H9 (cell line): ENCODE data around the gene MALAT1. TPM values are rescaled to one million over a fixed set of nuclear protein-coding genes. Genes with fewer than 3 reads are reported as not detected.

Experiments used
- DNase-seq: peaks from one replicate; pipeline ENCODE4 v3.0.0-alpha.2; 2017
- H2AFZ ChIP-seq: one replicate; pipeline ENCODE4 v1.6.1; 2013; ENCODE audit warnings: mild to moderate bottlenecking, low read length, control low read depth, moderate library complexity
- H2AK5ac ChIP-seq: 2 replicates; pipeline ENCODE4 v1.6.1; 2013; ENCODE audit warnings: low read length, control low read depth, mixed read lengths; ENCODE audit not compliant: insufficient read length
- H2BK120ac ChIP-seq: one replicate; pipeline ENCODE4 v1.6.1; 2013; ENCODE audit warnings: low read depth, mild to moderate bottlenecking, low read length, control low read depth, inconsistent platforms; ENCODE audit not compliant: poor library complexity, severe bottlenecking
- H2BK12ac ChIP-seq: 2 replicates; pipeline ENCODE4 v1.6.1; 2013; ENCODE audit warnings: low read length, control low read depth, mixed read lengths, low read depth; ENCODE audit not compliant: insufficient read length
- H2BK15ac ChIP-seq: 2 replicates; pipeline ENCODE4 v1.6.1; 2013; ENCODE audit warnings: low read depth, low read length, control low read depth
- H2BK20ac ChIP-seq: one replicate; pipeline ENCODE4 v1.6.1; 2013; ENCODE audit warnings: low read depth, mild to moderate bottlenecking, low read length, control low read depth, inconsistent platforms; ENCODE audit not compliant: poor library complexity, severe bottlenecking
- H2BK5ac ChIP-seq: 2 replicates; pipeline ENCODE4 v1.6.1; 2013; ENCODE audit warnings: low read length, control low read depth, mixed read lengths; ENCODE audit not compliant: insufficient read length
- H3K14ac ChIP-seq: 2 replicates; pipeline ENCODE4 v1.6.1; 2013; ENCODE audit warnings: low read length, control low read depth; ENCODE audit not compliant: insufficient read depth
- H3K18ac ChIP-seq: 2 replicates; pipeline ENCODE4 v1.6.1; 2013; ENCODE audit warnings: low read depth, mild to moderate bottlenecking, mixed read lengths, low read length, control low read depth; ENCODE audit not compliant: insufficient read length
- H3K23ac ChIP-seq: 2 replicates; pipeline ENCODE4 v1.6.1; 2013; ENCODE audit warnings: low read length, control low read depth, mixed read lengths, low read depth; ENCODE audit not compliant: insufficient read length
- H3K23me2 ChIP-seq: 2 replicates; pipeline ENCODE4 v1.6.1; 2013; ENCODE audit warnings: low read depth, mild to moderate bottlenecking, mixed read lengths, low read length, control low read depth; ENCODE audit not compliant: insufficient read length, poor library complexity, severe bottlenecking
- H3K27ac ChIP-seq: 2 replicates; pipeline ENCODE4 v1.5.1; 2013; ENCODE audit warnings: low read length, control low read depth, mixed read lengths, low read depth; ENCODE audit not compliant: insufficient read length
- H3K27me3 ChIP-seq: 2 replicates; pipeline ENCODE4 v1.6.1; 2013; ENCODE audit warnings: low read length, control low read depth, inconsistent platforms; ENCODE audit not compliant: insufficient read depth
- H3K4ac ChIP-seq: 2 replicates; pipeline ENCODE4 v1.6.1; 2013; ENCODE audit warnings: low read depth, mild to moderate bottlenecking, control low read depth, inconsistent platforms, low read length, moderate library complexity
- H3K4me1 ChIP-seq: 2 replicates; pipeline ENCODE4 v1.6.1; 2013; ENCODE audit warnings: low read length, control low read depth, inconsistent platforms; ENCODE audit not compliant: insufficient read depth
- H3K4me2 ChIP-seq: 2 replicates; pipeline ENCODE4 v1.6.1; 2013; ENCODE audit warnings: low read length, control low read depth, mixed read lengths; ENCODE audit not compliant: insufficient read length, insufficient read depth
- H3K56ac ChIP-seq: 2 replicates; pipeline ENCODE4 v1.6.1; 2013; ENCODE audit warnings: low read depth, mild to moderate bottlenecking, mixed read lengths, low read length, control low read depth; ENCODE audit not compliant: insufficient read length
- H3K79me1 ChIP-seq: 2 replicates; pipeline ENCODE4 v1.6.1; 2013; ENCODE audit warnings: low read depth, mild to moderate bottlenecking, moderate library complexity, low read length, control low read depth, inconsistent platforms; ENCODE audit not compliant: insufficient read depth, poor library complexity, severe bottlenecking
- H3K79me2 ChIP-seq: 2 replicates; pipeline ENCODE4 v1.6.1; 2013; ENCODE audit warnings: low read length, control low read depth, inconsistent platforms; ENCODE audit not compliant: insufficient read depth
- H3K9ac ChIP-seq: 2 replicates; pipeline ENCODE4 v1.6.1; 2013; ENCODE audit warnings: low read length, control low read depth, mixed read lengths; ENCODE audit not compliant: insufficient read length; ENCODE audit errors: extremely low read depth
- H3K9me3 ChIP-seq: one replicate; pipeline ENCODE4 v1.6.1; 2013; ENCODE audit warnings: low read depth, low read length, inconsistent platforms; ENCODE audit not compliant: control insufficient read depth
- H3T11ph ChIP-seq: one replicate; pipeline ENCODE4 v1.6.1; 2013; ENCODE audit warnings: mild to moderate bottlenecking, low read length, control low read depth, inconsistent platforms
- H4K20me1 ChIP-seq: one replicate; pipeline ENCODE4 v1.6.1; 2013; ENCODE audit not compliant: control insufficient read depth, insufficient read length, insufficient read depth
- H4K5ac ChIP-seq: 2 replicates; pipeline ENCODE4 v1.6.1; 2013; ENCODE audit warnings: low read depth, mild to moderate bottlenecking, mixed read lengths, low read length, control low read depth; ENCODE audit not compliant: insufficient read length
- H4K8ac ChIP-seq: replicated peaks from 2 replicates; pipeline ENCODE4 v1.6.1; 2013; ENCODE audit warnings: low read length, control low read depth, mixed read lengths, low read depth; ENCODE audit not compliant: insufficient read length
- H4K91ac ChIP-seq: 2 replicates; pipeline ENCODE4 v1.6.1; 2013; ENCODE audit warnings: low read depth, mild to moderate bottlenecking, moderate library complexity, mixed read lengths, low read length, control low read depth; ENCODE audit not compliant: insufficient read length
- H3K27ac Mint-ChIP-seq, 3 experiments: 2 replicates in 2 of 3; 3 replicates in 1 of 3; pipeline ENCODE4 v1.8.0; 2020 to 2021; ENCODE audit warnings: mixed read lengths in 3 of 3, mild to moderate bottlenecking in 1 of 3, moderate library complexity in 1 of 3
- H3K27me3 Mint-ChIP-seq: 2 replicates; pipeline ENCODE4 v1.8.0; 2021; ENCODE audit warnings: low read depth, mild to moderate bottlenecking, moderate library complexity, mixed read lengths
- H3K36me3 Mint-ChIP-seq, 3 experiments: 2 replicates in 2 of 3; 3 replicates in 1 of 3; pipeline ENCODE4 v1.8.0; 2020 to 2021; ENCODE audit warnings: low read depth in 3 of 3, mixed read lengths in 3 of 3; ENCODE audit not compliant: insufficient read depth in 1 of 3
- H3K4me1 Mint-ChIP-seq, 2 experiments: 2 replicates each; pipeline ENCODE4 v1.8.0; 2020; ENCODE audit warnings: mixed read lengths in 2 of 2
- H3K4me3 Mint-ChIP-seq, 2 experiments: 2 replicates in 1 of 2; 3 replicates in 1 of 2; pipeline ENCODE4 v1.8.0; 2020 to 2021; ENCODE audit warnings: mild to moderate bottlenecking in 2 of 2, mixed read lengths in 2 of 2, moderate library complexity in 1 of 2
- H3K9me3 Mint-ChIP-seq, 2 experiments: 2 replicates in 1 of 2; 3 replicates in 1 of 2; pipeline ENCODE4 v1.8.0; 2020; ENCODE audit warnings: mild to moderate bottlenecking in 2 of 2, mixed read lengths in 2 of 2, moderate library complexity in 1 of 2
- CTCF ChIP-seq: fragments of 200-600 bp; sonication (generic); conservative IDR thresholded peaks from 3 replicates; pipeline ENCODE4 v1.8.0; 2021; ENCODE audit warnings: antibody characterized with exemption, mild to moderate bottlenecking
- WGBS: extraction: QIAGEN DNeasy Blood & Tissue Kit; methylation state at CpG from one replicate; pipeline ENCODE4 v1.1.7; 2013; ENCODE audit warnings: missing lambda C conversion rate, low lambda C conversion rate, mixed read lengths; ENCODE audit not compliant: insufficient read length; ENCODE audit errors: extremely low coverage; 5-methylcytosine and 5-hydroxymethylcytosine counted together
- total RNA-seq: library from RNA; stranded (reverse); gene quantifications from 2 replicates; pipeline ENCODE4 v1.2.1, GENCODE V29; 2021

MALAT1 gene
- total RNA-seq, 1 experiment from 2014 or later = 1,934 TPM

- no peak overlapping the region for H3K9ac ChIP-seq
- DNase-seq = no peak
- no peaks in the 10 kb centered on the region for H3K79me2 ChIP-seq
- H3K4ac ChIP-seq = no peak overlapping the region
- no peak for TF ChIP-seq CTCF
- H2AFZ ChIP-seq = no peak overlapping the region
- no CpG with 5 or more reads among the region's 9 CpGs for WGBS
- no peak overlapping the region for H4K8ac ChIP-seq
- H3K4me1 ChIP-seq = no peaks in the 10 kb centered on the region
- Mint-ChIP-seq H3K4me1 (peaks cover 0 to 2% of the 10 kb centered on the region in 2 experiments; a peak in 1 of 4 replicates), H3K27me3 (peaks cover 15% of the 10 kb centered on the region), H3K27ac (no peak overlapping the region), H3K9me3 (no peaks in the 10 kb centered on the region; a peak in 1 of 5 replicates), H3K36me3 (peaks cover 10 to 59% (median 50%) of the 10 kb centered on the region in 3 experiments), H3K4me3 (no peak overlapping the region)
- no peak overlapping the region for H3T11ph ChIP-seq
- no peaks in the 10 kb centered on the region for H3K9me3 ChIP-seq
- no peak overlapping the region for H2AK5ac ChIP-seq
- no peak overlapping the region for H3K4me2 ChIP-seq
- H2BK15ac ChIP-seq = no peak overlapping the region
- H4K20me1 ChIP-seq = no peaks in the 10 kb centered on the region
- H2BK5ac ChIP-seq = no peak overlapping the region
- H2BK20ac ChIP-seq = no peak overlapping the region
- H3K23ac ChIP-seq = no peak overlapping the region
- no peak overlapping the region for H3K27ac ChIP-seq
- H2BK12ac ChIP-seq = no peak overlapping the region
- peaks cover 10% of the 10 kb centered on the region for H3K23me2 ChIP-seq
- no peak overlapping the region for H2BK120ac ChIP-seq
- H3K56ac ChIP-seq = no peak overlapping the region
- H3K27me3 ChIP-seq = no peaks in the 10 kb centered on the region
- no peak overlapping the region for H3K18ac ChIP-seq
- no peak overlapping the region for H4K91ac ChIP-seq
- H4K5ac ChIP-seq = no peak overlapping the region
- no peaks in the 10 kb centered on the region for H3K79me1 ChIP-seq
- H3K14ac ChIP-seq = no peak overlapping the region
These were observed 36.3 kb downstream of the MALAT1 start for GRCh38 chr11:65535102-65535501.
